Skeletal muscle satellite cell (primary cell): ENCODE data around the gene DCDC1.

ENCODE experiments used
- H3K27me3 ChIP-seq: 2 replicates; pipeline ENCODE4 v1.7.0; 2013; ENCODE audit warnings: low read length; ENCODE audit not compliant: control insufficient read depth, insufficient read depth
- H3K36me3 ChIP-seq: 2 replicates; pipeline ENCODE4 v1.7.0; 2013; ENCODE audit warnings: mild to moderate bottlenecking, control low read depth, low read length; ENCODE audit not compliant: insufficient read depth
- H3K4me1 ChIP-seq: 2 replicates; pipeline ENCODE4 v1.7.0; 2013; ENCODE audit warnings: low read length; ENCODE audit not compliant: control insufficient read depth, insufficient read depth
- H3K4me2 ChIP-seq: 2 replicates; pipeline ENCODE4 v1.7.0; 2013; ENCODE audit warnings: mild to moderate bottlenecking, low read length
- H3K4me3 ChIP-seq: 2 replicates; pipeline ENCODE4 v1.7.0; 2013; ENCODE audit warnings: low read length
- H3K9ac ChIP-seq: 2 replicates; pipeline ENCODE4 v1.7.0; 2013; ENCODE audit warnings: mild to moderate bottlenecking, low read depth, low read length, moderate library complexity
- H3K9me3 ChIP-seq: replicated peaks from 2 replicates; pipeline ENCODE4 v1.7.0; 2013; ENCODE audit warnings: mild to moderate bottlenecking, control low read depth, low read length

The DCDC1 gene

DNA sequence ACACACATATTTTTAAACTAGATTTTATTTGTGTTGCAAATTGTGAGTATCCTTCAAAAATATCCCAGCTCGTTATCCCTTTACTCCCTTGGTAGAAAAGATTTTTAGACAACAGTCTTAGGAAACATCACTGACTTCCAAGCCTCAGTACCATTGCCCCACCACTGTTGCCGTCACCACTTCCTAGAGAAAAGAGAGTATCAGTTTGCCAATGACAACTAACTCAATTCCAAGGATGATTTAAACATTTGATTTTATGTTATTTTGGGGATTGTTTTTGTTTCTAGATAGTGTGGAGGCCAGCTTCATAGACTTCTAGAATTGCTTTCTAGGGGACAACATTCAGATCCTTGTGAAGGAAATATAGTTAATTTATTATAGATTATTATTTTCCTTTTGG is 509.4 kb downstream of the DCDC1 start:
- H3K27me3 ChIP-seq = no peaks in the 10 kb centered on the region
- no peak overlapping the region for H3K4me3 ChIP-seq
- H3K9ac ChIP-seq = no peak overlapping the region
- H3K9me3 ChIP-seq = no peaks in the 10 kb centered on the region
- no peaks in the 10 kb centered on the region for H3K4me1 ChIP-seq
- no peaks in the 10 kb centered on the region for H3K36me3 ChIP-seq
- no peak overlapping the region for H3K4me2 ChIP-seq

DNA sequence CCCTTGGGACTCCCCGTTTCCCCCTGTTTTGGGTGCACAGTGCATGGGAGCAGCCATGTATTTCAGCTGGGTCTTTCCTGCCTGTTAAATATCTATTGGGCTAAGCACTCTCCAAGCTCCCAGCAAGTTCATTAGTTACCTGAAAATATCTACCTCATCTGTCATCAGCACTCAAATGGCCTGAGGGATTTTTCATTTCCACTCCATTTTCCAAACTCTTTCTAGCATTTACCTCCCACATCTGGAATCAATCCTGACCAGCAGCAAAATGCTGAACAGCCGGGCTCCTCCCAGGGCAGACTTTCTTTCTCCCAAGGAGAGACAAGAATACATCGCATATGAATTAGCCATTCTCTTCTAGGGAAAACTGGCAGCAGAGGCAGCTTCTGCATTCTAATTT is 509.9 kb downstream of the DCDC1 start:
- H3K4me1 ChIP-seq = no peaks in the 10 kb centered on the region
- no peaks in the 10 kb centered on the region for H3K9me3 ChIP-seq
- no peaks in the 10 kb centered on the region for H3K36me3 ChIP-seq
- no peak overlapping the region for H3K4me3 ChIP-seq
- H3K4me2 ChIP-seq = no peak overlapping the region
- H3K27me3 ChIP-seq = no peaks in the 10 kb centered on the region
- no peak overlapping the region for H3K9ac ChIP-seq

DNA sequence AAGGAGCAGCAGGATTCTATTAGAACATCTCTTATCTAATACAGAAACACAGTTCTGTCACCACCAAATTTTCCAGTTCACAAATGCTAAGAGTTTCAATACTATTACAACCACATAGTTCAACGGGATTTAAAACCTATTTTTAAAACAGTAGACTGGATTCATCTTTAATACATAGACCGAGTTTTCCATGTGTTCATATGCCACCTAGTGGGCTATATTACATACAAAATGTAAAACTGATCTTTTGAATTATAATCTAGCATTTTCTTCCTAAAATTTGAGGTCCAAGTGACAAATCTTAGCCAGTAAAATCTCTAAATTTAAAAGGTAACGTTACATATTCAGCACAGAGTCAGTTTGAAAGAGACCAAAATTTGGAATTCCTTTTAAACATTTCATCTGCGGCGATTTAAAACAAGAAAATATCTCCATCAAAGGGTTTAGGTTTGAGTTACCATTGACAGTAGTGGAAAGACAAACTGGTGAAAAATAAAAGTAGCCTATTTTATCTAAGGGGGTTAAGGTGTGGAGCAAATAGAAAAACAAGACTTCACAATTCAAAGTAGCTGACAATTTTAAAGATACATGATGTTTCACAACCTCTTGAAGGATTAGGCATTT is 514.0 kb downstream of the DCDC1 start:
- no peaks in the 10 kb centered on the region for H3K36me3 ChIP-seq
- no peak overlapping the region for H3K9ac ChIP-seq
- H3K9me3 ChIP-seq = no peaks in the 10 kb centered on the region
- H3K4me3 ChIP-seq = no peak overlapping the region
- no peaks in the 10 kb centered on the region for H3K27me3 ChIP-seq
- no peaks in the 10 kb centered on the region for H3K4me1 ChIP-seq
- no peak overlapping the region for H3K4me2 ChIP-seq

DNA sequence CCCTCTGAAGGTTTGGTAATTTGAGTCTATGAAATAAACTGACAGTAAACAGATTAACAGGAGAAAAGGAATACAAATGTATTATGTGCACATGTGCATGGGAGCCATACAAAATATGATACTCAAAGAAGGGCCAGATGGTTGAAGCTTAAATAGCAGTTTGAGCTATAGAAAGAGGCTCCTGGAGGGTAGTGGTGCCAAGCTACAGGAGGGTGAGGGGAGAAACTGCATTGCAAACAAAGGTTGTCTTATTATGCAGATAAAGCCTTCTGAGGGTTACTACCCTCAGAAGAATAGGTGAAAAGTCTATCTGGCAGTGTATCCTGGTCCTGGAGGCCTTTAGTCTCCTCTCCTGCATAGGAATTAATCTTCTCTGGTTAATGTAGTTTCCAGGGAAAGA is 516.1 kb downstream of the DCDC1 start:
- Histone ChIP-seq H3K9ac (no peak overlapping the region), H3K9me3 (no peaks in the 10 kb centered on the region), H3K4me3 (no peak overlapping the region), H3K36me3 (no peaks in the 10 kb centered on the region), H3K27me3 (no peaks in the 10 kb centered on the region), H3K4me2 (no peak overlapping the region), H3K4me1 (no peaks in the 10 kb centered on the region)

DNA sequence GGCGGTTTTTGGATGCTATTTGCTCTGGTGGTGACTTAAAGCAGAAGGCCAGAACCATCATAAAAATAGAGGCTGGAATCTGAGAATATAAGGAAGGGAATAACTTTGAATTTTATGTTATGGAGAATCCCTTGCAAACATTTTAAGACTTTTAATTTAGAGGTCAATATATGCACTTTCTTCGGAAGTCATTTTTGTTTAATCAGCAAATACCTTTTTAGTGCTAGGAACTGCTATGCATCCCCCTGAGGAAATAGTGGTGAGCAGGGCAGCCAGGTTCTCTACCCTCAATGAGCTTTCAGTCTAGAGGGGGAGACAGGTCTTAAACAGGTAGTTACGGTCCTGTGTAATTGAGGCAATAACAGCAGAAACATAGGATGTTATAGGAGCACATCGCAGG is 516.9 kb downstream of the DCDC1 start:
- no peaks in the 10 kb centered on the region for H3K36me3 ChIP-seq
- H3K4me1 ChIP-seq = no peaks in the 10 kb centered on the region
- no peaks in the 10 kb centered on the region for H3K27me3 ChIP-seq
- no peaks in the 10 kb centered on the region for H3K9me3 ChIP-seq
- no peak overlapping the region for H3K4me2 ChIP-seq
- H3K4me3 ChIP-seq = no peak overlapping the region
- no peak overlapping the region for H3K9ac ChIP-seq

DNA sequence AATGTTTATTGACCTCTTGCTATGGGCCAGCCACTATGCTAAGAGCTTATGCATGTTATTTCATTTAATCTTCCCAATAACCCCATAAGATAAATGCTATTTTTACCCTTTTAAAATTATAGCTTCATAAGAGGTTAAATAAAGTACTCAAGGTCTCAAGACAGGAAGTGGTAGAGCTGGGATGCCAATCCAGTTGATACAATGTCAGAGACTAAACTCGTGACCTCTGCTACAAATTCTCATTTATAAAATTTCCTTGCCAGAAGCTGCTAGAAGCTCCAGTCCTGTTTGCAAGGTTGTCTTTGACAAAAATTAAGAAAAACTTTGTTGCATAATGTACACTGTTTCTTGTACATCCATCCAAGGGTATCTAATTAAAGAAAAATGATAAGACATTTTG is 517.4 kb downstream of the DCDC1 start:
- Histone ChIP-seq H3K27me3 (no peaks in the 10 kb centered on the region), H3K4me2 (no peak overlapping the region), H3K4me3 (no peak overlapping the region), H3K4me1 (no peaks in the 10 kb centered on the region), H3K9me3 (no peaks in the 10 kb centered on the region), H3K9ac (no peak overlapping the region), H3K36me3 (no peaks in the 10 kb centered on the region)

DNA sequence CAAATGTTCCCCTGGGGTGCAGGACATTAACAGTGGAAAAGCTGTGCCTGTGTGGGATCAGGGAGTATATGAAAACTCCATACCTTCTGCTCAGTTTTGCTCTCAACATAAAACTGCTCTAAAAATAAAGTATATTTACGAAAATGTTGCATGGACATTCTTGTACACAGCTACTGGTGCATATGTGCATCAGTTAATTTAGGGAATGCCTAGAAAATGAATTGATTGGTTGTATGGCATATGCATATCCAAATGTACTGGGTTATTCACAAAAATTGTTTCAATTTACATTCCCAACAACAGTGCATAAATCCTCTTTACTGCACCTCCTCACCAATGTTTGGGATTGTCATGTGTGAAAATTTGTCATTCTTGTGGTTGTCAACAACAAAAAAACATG is 532.3 kb downstream of the DCDC1 start:
- Histone ChIP-seq H3K4me2 (no peak overlapping the region), H3K36me3 (no peaks in the 10 kb centered on the region), H3K9me3 (no peaks in the 10 kb centered on the region), H3K4me3 (no peak overlapping the region), H3K9ac (no peak overlapping the region), H3K4me1 (no peaks in the 10 kb centered on the region), H3K27me3 (no peaks in the 10 kb centered on the region)

DNA sequence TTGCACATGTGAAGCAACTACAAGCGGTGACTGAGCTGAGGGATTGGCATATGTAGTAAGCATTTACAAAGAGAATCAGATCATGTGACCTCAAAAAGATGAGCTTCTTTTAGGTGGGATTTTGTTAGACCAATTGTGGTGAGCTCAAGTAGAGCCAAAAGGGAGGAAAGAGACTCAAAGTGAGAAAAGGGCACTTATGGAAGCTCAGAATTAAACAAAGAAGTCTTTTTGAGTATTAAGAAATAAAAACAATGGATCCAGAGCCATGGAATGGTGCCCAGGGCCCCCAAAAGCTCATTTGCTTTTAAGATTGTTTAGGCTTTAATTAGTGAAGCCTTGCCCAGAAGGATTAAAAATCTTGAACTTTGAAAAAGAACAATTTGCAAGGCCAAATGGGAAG is 536.7 kb downstream of the DCDC1 start:
- H3K4me3 ChIP-seq = no peak overlapping the region
- H3K4me2 ChIP-seq = no peak overlapping the region
- H3K36me3 ChIP-seq = no peaks in the 10 kb centered on the region
- no peaks in the 10 kb centered on the region for H3K27me3 ChIP-seq
- no peaks in the 10 kb centered on the region for H3K9me3 ChIP-seq
- no peaks in the 10 kb centered on the region for H3K4me1 ChIP-seq
- no peak overlapping the region for H3K9ac ChIP-seq

DNA sequence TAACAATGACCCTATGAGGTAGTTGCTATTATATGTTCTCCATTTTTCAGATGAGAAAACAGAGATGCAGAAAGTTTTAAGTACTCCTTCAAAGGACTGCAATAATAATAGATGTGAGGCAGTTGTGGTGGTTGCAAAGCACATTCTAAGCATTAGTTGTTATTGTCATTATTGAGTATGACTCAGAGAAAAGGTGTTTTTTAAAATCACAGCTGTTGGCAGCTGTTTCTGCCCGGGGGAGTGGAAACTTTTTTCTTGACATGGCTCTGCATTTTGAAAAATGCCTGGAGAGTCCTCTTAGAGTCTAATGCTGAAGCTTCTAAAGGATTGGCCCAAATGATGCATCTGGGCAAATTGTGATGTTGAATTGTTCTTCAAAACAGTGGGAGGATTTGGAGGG is 538.9 kb downstream of the DCDC1 start:
- Histone ChIP-seq H3K4me1 (no peaks in the 10 kb centered on the region), H3K4me2 (no peak overlapping the region), H3K9me3 (no peaks in the 10 kb centered on the region), H3K27me3 (no peaks in the 10 kb centered on the region), H3K4me3 (no peak overlapping the region), H3K9ac (no peak overlapping the region), H3K36me3 (no peaks in the 10 kb centered on the region)

DNA sequence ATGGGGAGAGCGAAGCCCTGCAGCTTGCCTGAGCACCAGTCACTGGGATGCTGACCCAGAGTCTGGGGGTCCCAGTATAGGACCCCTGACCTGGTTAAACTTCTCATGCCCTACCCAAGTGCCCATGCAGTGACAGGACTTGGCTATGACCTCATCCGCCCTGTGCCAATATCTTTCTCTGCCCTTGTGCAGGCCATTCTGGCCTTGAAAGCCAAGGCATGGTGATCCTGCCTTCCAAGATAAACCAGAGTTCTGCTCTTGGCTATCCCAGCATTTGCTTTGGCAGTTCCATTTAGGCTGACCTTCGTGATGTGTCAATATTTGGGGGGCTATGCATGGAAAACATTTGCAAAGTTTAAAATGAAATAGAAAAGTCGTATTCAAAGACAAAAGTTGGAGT is 542.6 kb downstream of the DCDC1 start:
- no peaks in the 10 kb centered on the region for H3K4me1 ChIP-seq
- no peak overlapping the region for H3K4me3 ChIP-seq
- no peak overlapping the region for H3K4me2 ChIP-seq
- no peaks in the 10 kb centered on the region for H3K27me3 ChIP-seq
- H3K9ac ChIP-seq = no peak overlapping the region
- H3K36me3 ChIP-seq = no peaks in the 10 kb centered on the region
- no peaks in the 10 kb centered on the region for H3K9me3 ChIP-seq

DNA sequence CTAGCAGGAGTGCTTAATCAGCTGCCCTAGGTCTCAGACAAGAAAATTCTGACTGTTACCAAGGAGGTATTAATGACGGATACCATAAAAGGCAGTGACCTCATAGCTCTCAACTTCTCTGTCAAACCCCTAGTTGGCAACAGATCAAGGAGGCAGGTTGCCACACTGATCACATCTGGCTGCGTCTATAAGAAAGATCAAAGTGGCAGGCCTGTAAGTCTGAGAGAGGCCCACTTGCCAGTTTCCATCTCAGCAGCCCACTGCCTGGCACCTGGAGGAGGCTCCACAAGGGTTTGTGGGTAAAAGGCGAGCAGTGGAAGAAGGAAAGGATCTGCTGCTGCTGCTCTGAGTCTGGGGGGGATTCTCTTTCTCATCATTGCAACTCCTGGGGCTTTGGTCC is 543.8 kb downstream of the DCDC1 start:
- no peaks in the 10 kb centered on the region for H3K4me1 ChIP-seq
- no peaks in the 10 kb centered on the region for H3K9me3 ChIP-seq
- no peaks in the 10 kb centered on the region for H3K27me3 ChIP-seq
- H3K4me2 ChIP-seq = no peak overlapping the region
- no peak overlapping the region for H3K4me3 ChIP-seq
- no peaks in the 10 kb centered on the region for H3K36me3 ChIP-seq
- H3K9ac ChIP-seq = no peak overlapping the region

DNA sequence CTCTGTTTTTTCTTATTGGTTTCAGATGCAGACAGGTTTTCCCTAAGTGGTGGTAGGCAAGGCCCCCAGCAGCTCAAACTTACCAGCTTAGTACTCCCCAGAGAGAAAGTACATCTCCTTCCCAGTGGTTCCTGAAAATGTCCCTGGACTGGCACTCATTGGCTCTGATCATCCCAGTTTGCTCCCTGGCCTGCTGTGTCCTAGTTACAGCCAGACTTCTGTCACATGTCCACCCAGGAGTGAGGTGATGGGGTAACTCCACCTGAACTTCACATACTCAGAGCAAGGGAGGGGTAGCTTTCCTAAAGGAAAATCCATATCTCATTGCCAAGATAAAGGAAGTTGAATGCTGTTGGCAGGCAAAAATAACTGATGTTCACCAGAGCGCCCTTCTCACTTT is 546.4 kb downstream of the DCDC1 start:
- Histone ChIP-seq H3K9ac (no peak overlapping the region), H3K36me3 (no peaks in the 10 kb centered on the region), H3K4me1 (no peaks in the 10 kb centered on the region), H3K4me3 (no peak overlapping the region), H3K4me2 (no peak overlapping the region), H3K27me3 (no peaks in the 10 kb centered on the region), H3K9me3 (no peaks in the 10 kb centered on the region)
